GM12878 (cell line): ENCODE data around the gene ATXN1. TPM values are rescaled to one million over a fixed set of nuclear protein-coding genes. Genes with fewer than 3 reads are reported as not detected.

Experiments used
- ATAC-seq: fragments of 200-7000 bp; cut with Tn5 transposase; 3 replicates; pipeline ENCODE4 v1.9.1; 2020; ENCODE audit warnings: mild to moderate bottlenecking, moderate library complexity
- BruUV-seq: library from RNA; stranded (reverse); fragments of 400-500 nt; replicated peaks from 2 replicates; lab custom pipeline; 2021; lab: Mats Ljungman, UMichigan
- CTCF ChIA-PET: fragments of 300-600 bp; sonication (Branson Sonifier 250); formaldehyde crosslinking; extraction: SDS; loops from one replicate; lab custom pipeline; 2021; ENCODE audit warnings: inconsistent platforms; lab: Yijun Ruan, JAX
- POLR2A ChIA-PET: fragments of 350-600 bp; formaldehyde crosslinking; extraction: SDS; loops from one replicate; lab custom pipeline; 2021; ENCODE audit warnings: inconsistent platforms; lab: Charles Lee
- RAD21 ChIA-PET: fragments of 300-600 bp; sonication (Branson Sonifier 250); formaldehyde crosslinking; loops from one replicate; lab custom pipeline; 2023; ENCODE audit warnings: antibody characterized with exemption; ENCODE audit not compliant: unreplicated experiment; lab: Charles Lee
- SMC1A ChIA-PET: fragments of 300-600 bp; sonication (Branson Sonifier 250); formaldehyde crosslinking; loops from one replicate; lab custom pipeline; 2023; ENCODE audit not compliant: unreplicated experiment, uncharacterized antibody; lab: Charles Lee
- DNase-seq: peaks from one replicate; pipeline ENCODE4 v3.0.0-alpha.2; 2011; ENCODE audit warnings: low read depth, low spot score
- FAIRE-seq: peaks from 3 replicates; lab custom pipeline; 2011; peaks lifted over from hg19 to GRCh38; lab: Jason Lieb, UNC
- H2AFZ ChIP-seq: 2 replicates; pipeline ENCODE4 v1.6.0; 2011; ENCODE audit warnings: low read depth, low read length, control low read depth; ENCODE audit not compliant: control insufficient read depth
- H3K27ac ChIP-seq: 2 replicates; pipeline ENCODE4 v1.5.1; 2011; ENCODE audit warnings: control low read depth; ENCODE audit not compliant: control insufficient read depth, insufficient read depth
- H3K27me3 ChIP-seq, 2 experiments: replicated peaks in 1 of 2; 2 replicates each; pipeline versions ENCODE4 v1.6.0 to v1.6.1; 2011; ENCODE audit warnings: low read length in 1 of 2; ENCODE audit not compliant: control insufficient read depth in 2 of 2, insufficient read depth in 2 of 2
- H3K36me3 ChIP-seq, 2 experiments: 2 replicates each; pipeline ENCODE4 v1.5.1; 2011; ENCODE audit warnings: low read length in 1 of 2; ENCODE audit not compliant: control insufficient read depth in 2 of 2, insufficient read depth in 2 of 2
- H3K4me1 ChIP-seq: 2 replicates; pipeline ENCODE4 v1.6.1; 2011; ENCODE audit warnings: mild to moderate bottlenecking, low read length, moderate library complexity, mixed read lengths; ENCODE audit not compliant: control insufficient read depth, insufficient read depth
- H3K4me2 ChIP-seq: 2 replicates; pipeline ENCODE4 v1.6.0; 2011; ENCODE audit warnings: control low read depth; ENCODE audit not compliant: control insufficient read depth, insufficient read depth
- H3K4me3 ChIP-seq: fragments of 200-600 bp; sonication (generic); 2 replicates; pipeline ENCODE4 v1.5.1; 2016
- H3K79me2 ChIP-seq: 2 replicates; pipeline ENCODE4 v1.6.0; 2011; ENCODE audit warnings: low read length; ENCODE audit not compliant: control insufficient read depth, insufficient read depth
- H3K9ac ChIP-seq: 2 replicates; pipeline ENCODE4 v1.8.0; 2011; ENCODE audit warnings: low read length, control low read depth, mixed read lengths; ENCODE audit not compliant: control insufficient read depth, insufficient read depth
- H3K9me3 ChIP-seq: replicated peaks from 3 replicates; pipeline ENCODE4 v1.5.1; 2011; ENCODE audit warnings: mild to moderate bottlenecking, low read length; ENCODE audit not compliant: control insufficient read depth, insufficient read depth
- H4K20me1 ChIP-seq: 2 replicates; pipeline ENCODE4 v1.6.0; 2011; ENCODE audit not compliant: control insufficient read depth, insufficient read depth
- CREM ChIP-seq: IDR thresholded peaks from 2 replicates; pipeline ENCODE4 v1.6.1; 2014; ENCODE audit warnings: antibody characterized with exemption, low read depth
- CTCF ChIP-seq, 3 experiments: IDR thresholded peaks in 2 of 3; conservative IDR thresholded peaks in 1 of 3; 2 replicates each; pipeline ENCODE4 v1.5.1; 2011; ENCODE audit warnings: low read depth in 3 of 3, low read length in 3 of 3, mild to moderate bottlenecking in 3 of 3, control low read depth in 2 of 3, moderate library complexity in 2 of 3, inconsistent platforms in 1 of 3, mixed read lengths in 1 of 3; ENCODE audit not compliant: control insufficient read depth in 2 of 3, insufficient read depth in 1 of 3; ENCODE audit errors: extremely low read depth in 1 of 3
- ETV6 ChIP-seq, 2 experiments: fragments of 450-650 bp in 1 of 2; IDR thresholded peaks in 1 of 2; conservative IDR thresholded peaks in 1 of 2; 2 replicates each; pipeline ENCODE4 v1.6.1; 2014; ENCODE audit warnings: antibody characterized with exemption in 1 of 2, borderline replicate concordance in 1 of 2, low read depth in 1 of 2, mild to moderate bottlenecking in 1 of 2, moderate library complexity in 1 of 2
- FOXK2 ChIP-seq: fragments of 450-650 bp; IDR thresholded peaks from 2 replicates; pipeline ENCODE4 v1.6.1; 2017; ENCODE audit warnings: mild to moderate bottlenecking, moderate library complexity
- KAT2A ChIP-seq: conservative IDR thresholded peaks from 2 replicates; pipeline ENCODE4 v1.6.1; 2011; ENCODE audit warnings: low read depth, low read length; ENCODE audit not compliant: control insufficient read depth
- MTA3 ChIP-seq: IDR thresholded peaks from 2 replicates; pipeline ENCODE4 v1.6.1; 2012; ENCODE audit warnings: low read length, inconsistent platforms, borderline replicate concordance
- SIN3A ChIP-seq: IDR thresholded peaks from 2 replicates; pipeline ENCODE4 v1.6.1; 2012; ENCODE audit warnings: low read depth, low read length, improper control_type of control experiment
- SMAD5 ChIP-seq: IDR thresholded peaks from 2 replicates; pipeline ENCODE4 v1.6.1; 2016; ENCODE audit warnings: antibody characterized with exemption, low read depth
- TAF1 ChIP-seq: IDR thresholded peaks from 2 replicates; pipeline ENCODE4 v1.6.1; 2011; ENCODE audit warnings: mild to moderate bottlenecking, low read depth, low read length, borderline replicate concordance
- TBL1XR1 ChIP-seq: IDR thresholded peaks from 2 replicates; pipeline ENCODE4 v1.6.1; 2012; ENCODE audit warnings: low read depth, low read length, improper control_type of control experiment
- TCF3 ChIP-seq: IDR thresholded peaks from 2 replicates; pipeline ENCODE4 v1.6.1; 2012; ENCODE audit warnings: low read depth, mild to moderate bottlenecking, low read length, borderline replicate concordance; ENCODE audit not compliant: insufficient read depth
- USF1 ChIP-seq: IDR thresholded peaks from 2 replicates; pipeline ENCODE4 v1.6.1; 2011; ENCODE audit warnings: borderline replicate concordance, low read depth, mild to moderate bottlenecking, moderate library complexity, mixed read lengths, low read length; ENCODE audit not compliant: insufficient read depth; ENCODE audit errors: extremely low read length
- USF2 ChIP-seq: IDR thresholded peaks from 2 replicates; pipeline ENCODE4 v1.6.1; 2011; ENCODE audit warnings: low read depth, low read length, improper control_type of control experiment, borderline replicate concordance
- ZZZ3 ChIP-seq: IDR thresholded peaks from 2 replicates; pipeline ENCODE4 v1.6.1; 2011; ENCODE audit warnings: low read depth; ENCODE audit not compliant: control insufficient read depth, insufficient read length
- WGBS: methylation state at CpG from one replicate; pipeline ENCODE4 v1.1.6; 2016; ENCODE audit warnings: low lambda C conversion rate; ENCODE audit not compliant: insufficient replicate concordance, insufficient coverage; ENCODE audit errors: missing lambda C conversion rate; 5-methylcytosine and 5-hydroxymethylcytosine counted together
- in situ Hi-C: fragments of 300-500 bp; cut with MboI; formaldehyde crosslinking; loops from 9 replicates; pipeline ENCODE4 v1.14.3; 2018; ENCODE audit warnings: mixed read lengths
- intact Hi-C: fragments of 100-400 bp; cut with micrococcal nuclease; formaldehyde crosslinking; loops from one replicate; pipeline ENCODE4 v1.14.2; 2022; ENCODE audit not compliant: unreplicated experiment
- polyA plus RNA-seq, 11 experiments: library from polyadenylated mRNA; depleted of rRNA in 4 of 11; unstranded in 6 of 11; stranded (reverse) in 5 of 11; fragments of >200 nt; fragmentation: Nextera tagmentation in 4 of 11; fragmentation: Illumina TruSeq in 1 of 11; extraction: Ambion mirVana in 4 of 11; extraction: Trizol in 1 of 11; gene quantifications; 1 replicate in 1 of 11; 2 replicates in 10 of 11; pipeline versions ENCODE4 v1.2.1 to v1.2.3, GENCODE V29; 2011 to 2016; ENCODE audit warnings: inconsistent platforms in 2 of 11, missing spikeins in 2 of 11, low read depth in 1 of 11
- total RNA-seq, 4 experiments: library from RNA; depleted of rRNA in 3 of 4; stranded (reverse); fragments of >200 nt in 3 of 4; fragmentation: Illumina TruSeq in 1 of 4; extraction: Trizol in 1 of 4; gene quantifications; 2 replicates each; pipeline versions ENCODE4 v1.2.1 to v1.2.3, GENCODE V29; 2013 to 2021
- TF ChIP-seq, protein P1 (sequence below): IDR thresholded peaks from 2 replicates; pipeline ENCODE4 v1.6.1; 2011; ENCODE audit warnings: low read depth, mild to moderate bottlenecking, low read length, moderate library complexity, borderline replicate concordance; ENCODE audit errors: extremely low read depth
- TF ChIP-seq, protein P2 (sequence below): IDR thresholded peaks from 2 replicates; pipeline ENCODE4 v1.6.1; 2012; ENCODE audit warnings: low read depth, low read length, improper control_type of control experiment

The ATXN1 gene
- total and polyA plus RNA-seq, 10 of the 15 experiments (the other 5 are each of a cell fraction or from before 2014, with no cell fraction given): 12.2 to 51.2 (median 20.5) TPM

GRCh38 chr6:16750566-16750965, 10.7 kb downstream of the ATXN1 start:
- TF ChIP-seq ZZZ3 (no peak), CREM (no peak), SIN3A (no peak), SMAD5 (no peak), MTA3 (no peak), TBL1XR1 (no peak), USF2 (no peak), TCF3 (no peak), KAT2A (no peak), ETV6 (conservative IDR thresholded peaks at IDR 0.05 in 1 of 2, IDR thresholded peaks at IDR 0.05 in 1 of 2; ENCODE audit: borderline replicate concordance in 1 of 2, low read depth in 1 of 2) (no peak), USF1 (no peak), CTCF (IDR thresholded peaks at IDR 0.05 in 2 of 3, conservative IDR thresholded peaks at IDR 0.05 in 1 of 3; ENCODE audit: control insufficient read depth in 2 of 3, extremely low read depth in 1 of 3, insufficient read depth in 1 of 3, low read depth in 3 of 3, low read length in 3 of 3) (no peak), FOXK2 (no peak), TAF1 (no peak)
- TF ChIP-seq, protein P1, sequence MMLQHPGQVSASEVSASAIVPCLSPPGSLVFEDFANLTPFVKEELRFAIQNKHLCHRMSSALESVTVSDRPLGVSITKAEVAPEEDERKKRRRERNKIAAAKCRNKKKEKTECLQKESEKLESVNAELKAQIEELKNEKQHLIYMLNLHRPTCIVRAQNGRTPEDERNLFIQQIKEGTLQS: no peak
- TF ChIP-seq, protein P2, sequence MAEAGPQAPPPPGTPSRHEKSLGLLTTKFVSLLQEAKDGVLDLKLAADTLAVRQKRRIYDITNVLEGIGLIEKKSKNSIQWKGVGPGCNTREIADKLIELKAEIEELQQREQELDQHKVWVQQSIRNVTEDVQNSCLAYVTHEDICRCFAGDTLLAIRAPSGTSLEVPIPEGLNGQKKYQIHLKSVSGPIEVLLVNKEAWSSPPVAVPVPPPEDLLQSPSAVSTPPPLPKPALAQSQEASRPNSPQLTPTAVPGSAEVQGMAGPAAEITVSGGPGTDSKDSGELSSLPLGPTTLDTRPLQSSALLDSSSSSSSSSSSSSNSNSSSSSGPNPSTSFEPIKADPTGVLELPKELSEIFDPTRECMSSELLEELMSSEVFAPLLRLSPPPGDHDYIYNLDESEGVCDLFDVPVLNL: no peak

More at GRCh38 chr6:16750566-16750965, 10.7 kb downstream of the ATXN1 start:
- WGBS: 87% methylated on average over 5 of the region's 5 CpGs
- ChIA-PET CTCF (interaction anchor here (0.9 to 3.0 kb wide), 4 partner anchors 8 to 418 kb away, joined by 3 to 12 read pairs (median 8); no protein-coding TSS in a partner anchor), SMC1A (interaction anchor here (0.6 to 2.2 kb wide), 8 partner anchors 7 to 101 kb away, joined by 3 to 9 read pairs (median 4); no protein-coding TSS in a partner anchor), POLR2A (interaction anchor here (0.9 kb wide), 1 partner anchor 34 kb away, joined by 3 read pairs; no protein-coding TSS in a partner anchor), RAD21 (interaction anchor here (1.2 kb wide), 1 partner anchor 13 kb away, joined by 5 read pairs; no protein-coding TSS in a partner anchor)
- in situ Hi-C loops (no loop called here), intact Hi-C loops (no loop called here)
- Histone ChIP-seq H2AFZ (no peak overlapping the region), H3K9me3 (no peaks in the 10 kb centered on the region; the same call in 2 of the 3 replicates), H3K27me3 (no peaks in the 10 kb centered on the region), H3K79me2 (no peaks in the 10 kb centered on the region; the same call in 1 of the 2 replicates), H3K9ac (no peak overlapping the region), H3K4me3 (no peak overlapping the region), H3K27ac (no peak overlapping the region), H3K4me2 (no peak overlapping the region), H4K20me1 (peaks cover 14% of the 10 kb centered on the region), H3K36me3 (peaks cover 1 to 10% of the 10 kb centered on the region in 2 experiments), H3K4me1 (no peaks in the 10 kb centered on the region)
- BruUV-seq: no TSS peak
- FAIRE-seq (no peak), ATAC-seq (no peak), DNase-seq (no peak)
